Gastroesophageal sphincter (tissue), 3 donors: ENCODE results near the gene CATSPER4.

Experiments
- POLR2A ChIP-seq, 2 donors: fragments of 450-650 bp; IDR thresholded peaks; one replicate each; pipeline ENCODE4 v1.6.1; 2017; ENCODE audit warnings: antibody characterized with exemption in 2 of 2, mild to moderate bottlenecking in 2 of 2, moderate library complexity in 1 of 2
- POLR2AphosphoS5 ChIP-seq: sonication (generic); formaldehyde crosslinking; IDR thresholded peaks from one replicate; pipeline ENCODE4 v1.6.1; 2017; ENCODE audit warnings: antibody characterized with exemption
- TF ChIP-seq, protein P1 (sequence below), 4 experiments: fragments of 200-600 bp in 2 of 4; fragments of 450-650 bp in 2 of 4; sonication (generic) in 1 of 4; IDR thresholded peaks; one replicate each; pipeline ENCODE4 v1.5.1; 2017 to 2019; ENCODE audit warnings: antibody characterized with exemption in 4 of 4, mild to moderate bottlenecking in 2 of 4, moderate library complexity in 2 of 4

GRCh38 chr1:26169198-26169554 lies 21.2 kb upstream of the CATSPER4 start:
- TF ChIP-seq, protein P1, sequence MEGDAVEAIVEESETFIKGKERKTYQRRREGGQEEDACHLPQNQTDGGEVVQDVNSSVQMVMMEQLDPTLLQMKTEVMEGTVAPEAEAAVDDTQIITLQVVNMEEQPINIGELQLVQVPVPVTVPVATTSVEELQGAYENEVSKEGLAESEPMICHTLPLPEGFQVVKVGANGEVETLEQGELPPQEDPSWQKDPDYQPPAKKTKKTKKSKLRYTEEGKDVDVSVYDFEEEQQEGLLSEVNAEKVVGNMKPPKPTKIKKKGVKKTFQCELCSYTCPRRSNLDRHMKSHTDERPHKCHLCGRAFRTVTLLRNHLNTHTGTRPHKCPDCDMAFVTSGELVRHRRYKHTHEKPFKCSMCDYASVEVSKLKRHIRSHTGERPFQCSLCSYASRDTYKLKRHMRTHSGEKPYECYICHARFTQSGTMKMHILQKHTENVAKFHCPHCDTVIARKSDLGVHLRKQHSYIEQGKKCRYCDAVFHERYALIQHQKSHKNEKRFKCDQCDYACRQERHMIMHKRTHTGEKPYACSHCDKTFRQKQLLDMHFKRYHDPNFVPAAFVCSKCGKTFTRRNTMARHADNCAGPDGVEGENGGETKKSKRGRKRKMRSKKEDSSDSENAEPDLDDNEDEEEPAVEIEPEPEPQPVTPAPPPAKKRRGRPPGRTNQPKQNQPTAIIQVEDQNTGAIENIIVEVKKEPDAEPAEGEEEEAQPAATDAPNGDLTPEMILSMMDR (IDR thresholded peaks at IDR 0.05): no peak
- TF ChIP-seq POLR2AphosphoS5 (no peak), POLR2A (IDR thresholded peaks at IDR 0.05) (no peak)
